ENCODE measurements around the gene INTS14. TPM values are rescaled to one million over a fixed set of nuclear protein-coding genes. Genes with fewer than 3 reads are reported as not detected.
"Not testable (repeated sequence)": the region's sequence is repeated elsewhere in the genome, so short reads cannot be mapped to it uniquely, and the experiment has no call there.

INTS14 gene
- total RNA-seq, 2 donors from 2014 or later = 19.8 to 23.3 TPM

GRCh38 chr15:65598468-65598867, 12.5 kb downstream of the INTS14 start:
- no peak for DNase-seq (ENCODE audit: low spot score)
- intact Hi-C loops (cut with DNase I) = no loop called here

DNA sequence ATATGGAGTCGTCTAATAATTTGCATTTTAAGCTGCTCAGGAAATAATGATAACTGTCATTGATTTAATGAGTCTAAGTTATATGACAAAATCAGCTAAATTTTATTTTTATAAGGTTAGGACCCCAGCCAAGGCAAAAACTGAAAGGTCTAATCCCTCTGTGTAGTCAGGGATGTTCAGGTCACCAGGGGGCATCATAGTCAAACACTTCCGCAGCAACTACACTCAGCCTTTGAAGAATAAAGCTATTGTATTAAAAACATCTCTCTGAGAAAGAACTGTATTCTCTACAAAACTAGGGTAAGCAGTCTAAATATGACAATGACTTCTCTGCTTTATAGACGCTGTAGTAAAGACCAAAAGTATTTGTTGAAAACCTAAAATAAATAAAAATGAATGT, 15.0 kb downstream of the INTS14 start:
- intact Hi-C loops (cut with DNase I) = no loop called here

DNA sequence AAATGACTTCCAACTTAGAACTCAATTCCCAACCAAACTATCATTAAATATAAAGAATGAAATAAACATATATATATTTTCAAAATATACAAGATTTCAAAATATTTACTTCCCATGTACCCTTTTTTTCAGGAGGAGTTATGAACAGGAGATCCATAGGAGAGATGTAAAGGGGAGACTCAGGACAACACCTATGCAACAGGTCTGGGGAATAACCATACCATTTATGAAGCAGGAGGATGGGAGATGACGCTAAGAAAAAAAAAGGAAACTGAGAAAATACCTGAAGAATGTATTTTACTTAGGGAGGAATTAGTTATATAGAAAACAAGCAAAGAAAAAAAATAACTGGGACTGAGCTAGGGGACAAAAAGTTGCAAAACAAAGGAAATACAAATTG, 23.8 kb downstream of the INTS14 start:
- intact Hi-C loops (cut with DNase I) = no loop called here
- DNase-seq (ENCODE audit: low spot score) = no peak

More for the DNA sequence above, 15.0 kb downstream of the INTS14 start:
- DNase-seq (ENCODE audit: low spot score) = no peak

DNA sequence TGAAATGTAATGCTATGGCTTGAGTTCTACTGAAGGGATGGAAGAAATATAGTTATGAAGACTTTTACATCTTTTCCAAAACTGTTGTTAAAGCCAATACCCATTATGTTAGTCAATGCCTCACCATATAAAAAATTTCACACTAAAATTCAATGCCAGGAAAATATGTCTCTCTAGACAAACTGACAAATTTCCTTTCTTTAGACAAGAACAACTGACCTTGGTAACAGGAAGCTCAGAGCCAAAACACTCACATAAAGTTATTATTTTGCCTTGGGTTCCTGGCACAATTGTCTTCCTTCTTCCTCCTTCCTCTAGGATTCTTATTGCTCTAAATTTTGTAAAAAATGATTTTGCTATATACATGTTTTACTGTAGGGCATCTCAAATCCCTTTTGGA, 26.7 kb downstream of the INTS14 start:
- no peak for DNase-seq (ENCODE audit: low spot score)
- intact Hi-C loops (cut with DNase I) = no loop called here

- intact Hi-C loops (cut with DNase I) = no loop called here
These were observed 27.2 kb downstream of the INTS14 start for GRCh38 chr15:65583701-65584100.

DNA sequence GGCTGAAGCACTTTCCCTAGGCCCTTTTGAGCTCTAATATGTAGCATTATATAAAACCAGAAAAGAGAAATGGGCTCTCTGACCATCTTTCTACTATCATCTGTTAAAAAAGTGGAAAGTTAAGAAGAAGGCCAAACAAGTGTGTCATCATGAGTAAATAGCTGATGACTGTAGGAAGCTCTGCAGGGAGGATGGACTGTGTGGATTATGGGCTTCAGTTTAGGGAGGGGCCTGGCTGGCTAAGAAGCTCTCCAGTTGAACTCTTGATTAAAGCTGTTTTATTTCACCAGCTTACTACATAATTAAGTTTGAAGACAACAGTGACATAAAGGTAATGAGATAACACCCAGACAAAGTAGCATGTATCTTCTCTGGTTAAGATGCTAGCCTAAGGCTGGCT, 30.6 kb downstream of the INTS14 start:
- intact Hi-C loops (cut with DNase I) = no loop called here
- no peak for DNase-seq (ENCODE audit: low spot score)

More at GRCh38 chr15:65583701-65584100, 27.2 kb downstream of the INTS14 start:
- no peak for DNase-seq (ENCODE audit: low spot score)

GRCh38 chr15:65579762-65580161, 31.2 kb downstream of the INTS14 start:
- no peak for DNase-seq (ENCODE audit: low spot score)
- intact Hi-C loops (cut with DNase I) = no loop called here

GRCh38 chr15:65578904-65579728, 31.8 kb downstream of the INTS14 start:
- intact Hi-C loops (cut with DNase I) = no loop called here
- no peak for DNase-seq (ENCODE audit: low spot score)

DNA sequence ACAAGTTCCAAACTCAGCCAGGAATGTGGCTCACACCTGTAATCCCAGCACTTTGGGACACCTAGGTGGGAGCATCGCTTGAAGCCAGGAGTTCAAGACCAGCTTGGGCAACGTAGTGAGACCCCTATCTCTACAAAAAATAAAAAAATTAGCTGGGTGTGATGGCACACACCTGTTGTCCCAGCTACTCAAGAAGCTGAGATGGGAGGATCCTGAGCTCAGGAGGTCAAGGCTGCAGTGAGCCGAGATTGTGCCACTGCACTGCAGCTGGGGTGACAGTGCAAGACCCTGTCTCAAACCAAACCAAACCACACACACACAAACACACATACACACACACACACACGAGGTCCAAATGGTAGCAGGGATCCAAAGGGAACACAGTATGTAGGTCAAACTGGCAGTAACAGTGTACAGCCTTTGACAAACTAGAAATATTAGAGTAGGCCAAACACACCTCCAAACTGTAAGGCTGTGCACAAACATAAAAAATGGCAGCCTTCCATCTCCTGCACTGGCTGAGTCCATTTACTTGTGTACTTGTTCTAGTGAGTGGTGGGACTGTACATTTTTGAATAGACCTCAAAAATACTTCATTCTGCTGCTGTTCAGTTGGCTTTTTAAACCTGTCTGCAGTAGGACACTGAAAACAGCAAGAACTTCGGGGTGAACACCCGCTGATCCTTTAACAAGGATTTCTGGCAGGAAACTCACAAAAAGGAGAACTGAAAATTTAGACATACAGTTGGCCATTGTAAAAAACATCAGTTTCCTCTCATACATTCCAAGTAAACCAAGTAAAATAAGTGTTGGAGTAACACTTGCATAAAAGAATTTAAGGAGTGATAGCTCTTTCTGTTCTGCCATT, 33.6 kb downstream of the INTS14 start:
- DNase-seq (ENCODE audit: low spot score) = no peak
- intact Hi-C loops (cut with DNase I) = no loop called here

GRCh38 chr15:65576664-65577063, 34.3 kb downstream of the INTS14 start:
- intact Hi-C loops (cut with DNase I) = no loop called here
- DNase-seq (ENCODE audit: low spot score) = no peak

DNA sequence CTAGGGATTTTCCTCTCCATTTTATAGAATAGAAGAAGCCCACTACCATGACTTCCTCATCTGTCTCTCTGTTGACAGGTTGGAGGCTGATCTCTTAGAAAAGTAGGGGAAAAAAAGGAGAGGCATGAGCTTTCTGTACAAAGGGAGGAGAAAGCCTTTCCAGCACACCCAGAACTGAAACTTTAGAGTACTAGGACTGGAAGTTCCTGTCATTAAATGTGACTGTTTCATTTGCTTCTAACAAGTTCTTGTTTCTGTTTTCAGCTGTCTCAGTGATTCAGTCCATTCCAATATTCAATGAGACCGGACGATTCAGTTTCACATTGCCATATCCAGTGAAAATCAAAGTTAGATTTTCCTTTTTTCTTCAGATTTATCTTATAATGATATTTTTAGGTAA, 39.0 kb downstream of the INTS14 start:
- DNase-seq (ENCODE audit: low spot score) = no peak
- intact Hi-C loops (cut with DNase I) = no loop called here

- no peak for DNase-seq (ENCODE audit: low spot score)
- intact Hi-C loops (cut with DNase I) = no loop called here
These were observed 41.2 kb downstream of the INTS14 start for GRCh38 chr15:65569728-65570127.

GRCh38 chr15:65561934-65562333, 49.0 kb downstream of the INTS14 start:
- DNase-seq (ENCODE audit: low spot score) = no peak
- intact Hi-C loops (cut with DNase I) = no loop called here

GRCh38 chr15:65559941-65560340, 51.0 kb downstream of the INTS14 start:
- no peak for DNase-seq (ENCODE audit: low spot score)
- intact Hi-C loops (cut with DNase I) = no loop called here

- intact Hi-C loops (cut with DNase I) = no loop called here
- no peak for DNase-seq (ENCODE audit: low spot score)
These were observed 51.8 kb downstream of the INTS14 start for GRCh38 chr15:65558997-65559760.

- intact Hi-C loops (cut with DNase I) = no loop called here
- DNase-seq (ENCODE audit: low spot score) = no peak
These were observed 52.6 kb downstream of the INTS14 start for GRCh38 chr15:65558336-65558735.

DNA sequence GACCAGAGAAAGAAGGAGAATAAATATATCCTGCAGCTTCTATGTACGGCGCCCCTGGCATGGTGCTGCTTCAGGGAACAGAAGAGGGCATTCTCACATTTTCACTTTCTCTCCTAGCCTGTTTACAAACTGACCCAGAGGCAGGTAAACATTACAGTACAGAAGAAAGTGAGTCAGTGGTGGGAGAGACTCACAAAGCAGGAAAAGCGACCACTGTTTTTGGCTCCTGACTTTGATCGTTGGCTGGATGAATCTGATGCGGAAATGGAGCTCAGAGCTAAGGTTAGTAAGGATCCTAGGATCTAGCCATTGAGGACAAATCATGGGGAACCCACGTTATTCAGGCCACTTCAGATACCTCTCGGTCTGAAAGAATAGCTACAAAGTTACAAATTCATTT, 54.3 kb downstream of the INTS14 start:
- no peak for DNase-seq (ENCODE audit: low spot score)
- intact Hi-C loops (cut with DNase I) = no loop called here

- no peak for DNase-seq (ENCODE audit: low spot score)
- intact Hi-C loops (cut with DNase I) = no loop called here
These were observed 57.2 kb downstream of the INTS14 start for GRCh38 chr15:65553691-65554090.

DNA sequence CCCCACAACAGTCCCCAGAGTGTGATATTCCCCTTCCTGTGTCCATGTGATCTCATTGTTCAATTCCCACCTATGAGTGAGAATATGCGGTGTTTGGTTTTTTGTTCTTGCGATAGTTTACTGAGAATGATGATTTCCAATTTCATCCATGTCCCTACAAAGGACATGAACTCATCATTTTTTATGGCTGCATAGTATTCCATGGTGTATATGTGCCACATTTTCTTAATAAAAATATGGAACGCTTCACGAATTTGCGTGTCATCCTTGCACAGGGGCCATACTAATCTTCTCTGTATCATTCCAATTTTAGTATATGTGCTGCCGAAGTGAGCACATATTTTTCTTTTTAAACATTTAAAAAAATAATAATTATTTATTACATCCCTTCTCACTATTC, 58.1 kb downstream of the INTS14 start:
- DNase-seq (ENCODE audit: low spot score); intact Hi-C loops (cut with DNase I): not testable (repeated sequence)

- no peak for DNase-seq (ENCODE audit: low spot score)
- intact Hi-C loops (cut with DNase I) = no loop called here
These were observed 59.7 kb downstream of the INTS14 start for GRCh38 chr15:65551183-65551582.

Data from posterior vena cava (tissue), 2 donors.